ENCODE measurements around the gene DCAKD.
A peak's percentile ranks its signal among the peaks of the same experiment; 100 is the strongest.

Gene DCAKD

DNA sequence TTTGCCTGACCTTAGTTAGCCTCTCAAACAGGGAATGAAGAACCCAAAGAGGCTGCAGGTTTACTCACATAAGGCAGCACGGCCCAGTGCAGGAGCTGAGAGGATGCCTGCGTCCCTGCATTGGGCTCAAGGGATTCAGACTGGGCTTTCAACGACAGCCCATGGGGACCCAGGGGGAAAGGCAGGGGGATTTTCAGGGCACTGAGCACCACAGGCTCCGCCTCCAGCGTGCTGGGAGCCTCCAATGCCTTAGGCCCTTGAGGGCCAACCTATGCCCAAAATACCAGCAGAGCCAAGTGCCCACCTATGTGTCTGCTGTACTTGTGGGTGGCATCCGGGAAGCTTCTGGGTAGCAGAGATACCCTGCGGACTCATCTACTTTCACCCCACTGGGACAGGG lies 22.3 kb downstream of the DCAKD start:
- H3K36me3 ChIP-seq (ENCODE audit: insufficient read depth, low read length), result peaks cover 58% of the 10 kb centered on the region
- no peaks in the 10 kb centered on the region for H3K27me3 ChIP-seq (ENCODE audit: control insufficient read depth in 1 of 2, insufficient read depth in 2 of 2, low read length in 2 of 2)
- no peaks in the 10 kb centered on the region for H3K9me3 ChIP-seq (ENCODE audit: low read length)
- H3K4me3 ChIP-seq (ENCODE audit: low read depth in 1 of 2, low read length in 2 of 2), result no peak overlapping the region
- H3K27ac ChIP-seq (ENCODE audit: low read depth, low read length), result no peak overlapping the region
- no peaks in the 10 kb centered on the region for H3K4me1 ChIP-seq (ENCODE audit: insufficient read depth, low read length)
- no peak overlapping the region for H3K9ac ChIP-seq (ENCODE audit: low read length)

DNA sequence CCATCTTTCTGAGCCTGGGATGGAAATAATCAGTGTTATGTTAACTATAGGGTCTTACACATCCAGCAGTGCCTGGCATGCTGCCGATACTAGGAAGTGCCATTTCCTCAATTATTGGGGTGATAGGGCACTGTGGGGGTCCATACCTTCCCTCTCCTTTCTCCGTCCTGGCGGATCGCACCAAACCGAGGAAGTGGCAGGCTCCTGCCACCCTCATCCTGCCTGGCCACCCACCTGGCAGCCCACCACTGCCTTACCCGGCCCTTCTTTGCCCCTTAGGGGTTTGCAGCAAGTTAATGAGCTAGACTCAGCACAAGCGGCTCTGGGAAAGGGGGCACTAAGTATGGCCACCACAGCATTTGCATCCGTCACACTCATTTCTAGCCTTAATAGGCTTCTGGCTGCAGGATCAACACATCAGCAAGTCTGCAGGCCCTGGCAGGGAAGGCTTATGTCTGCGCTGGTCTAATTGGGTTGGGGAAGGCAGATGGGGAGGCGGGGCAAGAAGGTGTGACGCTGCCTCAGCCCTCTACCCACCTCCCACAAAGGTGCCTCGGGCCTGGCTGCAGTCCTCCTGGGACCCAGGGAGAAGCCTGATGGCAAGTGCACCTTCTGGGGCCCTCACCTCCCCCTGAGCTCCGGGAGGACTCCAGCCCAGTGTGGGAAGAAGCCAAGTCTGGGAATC lies 28.6 kb downstream of the DCAKD start:
- H3K27me3 ChIP-seq (ENCODE audit: control insufficient read depth in 1 of 2, insufficient read depth in 2 of 2, low read length in 2 of 2), result no peaks in the 10 kb centered on the region
- peaks cover 13% of the 10 kb centered on the region for H3K36me3 ChIP-seq (ENCODE audit: insufficient read depth, low read length)
- H3K27ac ChIP-seq (ENCODE audit: low read depth, low read length), result peak overlapping the region; percentile 96
- H3K4me1 ChIP-seq (ENCODE audit: insufficient read depth, low read length), result peaks cover 36% of the 10 kb centered on the region
- H3K9ac ChIP-seq (ENCODE audit: low read length), result peak overlapping the region; percentile 52
- H3K4me3 ChIP-seq (ENCODE audit: low read depth in 1 of 2, low read length in 2 of 2), result no peak overlapping the region
- no peaks in the 10 kb centered on the region for H3K9me3 ChIP-seq (ENCODE audit: low read length)

DNA sequence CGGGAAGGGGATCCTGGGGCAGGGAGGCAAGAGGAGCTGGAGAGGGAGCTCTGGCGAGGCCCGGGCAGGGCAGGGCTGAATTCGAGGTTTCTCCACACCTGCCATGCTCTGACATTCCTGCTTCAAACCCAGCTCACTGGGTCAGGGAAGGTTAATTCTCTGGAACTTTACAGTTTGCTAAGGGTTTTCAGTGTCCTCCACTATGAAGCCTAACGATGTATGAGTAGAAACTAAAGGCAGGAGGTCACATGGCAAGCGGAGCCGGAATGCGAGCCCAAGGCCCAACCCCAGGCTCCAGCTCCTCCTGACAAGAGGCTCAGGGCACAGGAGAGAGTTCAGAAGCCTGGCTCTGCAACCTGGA lies 29.2 kb downstream of the DCAKD start:
- Histone ChIP-seq H3K9me3 (ENCODE audit: low read length) (no peaks in the 10 kb centered on the region), H3K27ac (ENCODE audit: low read depth, low read length) (peak overlapping the region; percentile 96), H3K36me3 (ENCODE audit: insufficient read depth, low read length) (peaks cover 12% of the 10 kb centered on the region), H3K27me3 (ENCODE audit: control insufficient read depth in 1 of 2, insufficient read depth in 2 of 2, low read length in 2 of 2) (no peaks in the 10 kb centered on the region), H3K9ac (ENCODE audit: low read length) (peak overlapping the region; percentile 52), H3K4me3 (ENCODE audit: low read depth in 1 of 2, low read length in 2 of 2) (no peak overlapping the region), H3K4me1 (ENCODE audit: insufficient read depth, low read length) (peaks cover 36% of the 10 kb centered on the region)

DNA sequence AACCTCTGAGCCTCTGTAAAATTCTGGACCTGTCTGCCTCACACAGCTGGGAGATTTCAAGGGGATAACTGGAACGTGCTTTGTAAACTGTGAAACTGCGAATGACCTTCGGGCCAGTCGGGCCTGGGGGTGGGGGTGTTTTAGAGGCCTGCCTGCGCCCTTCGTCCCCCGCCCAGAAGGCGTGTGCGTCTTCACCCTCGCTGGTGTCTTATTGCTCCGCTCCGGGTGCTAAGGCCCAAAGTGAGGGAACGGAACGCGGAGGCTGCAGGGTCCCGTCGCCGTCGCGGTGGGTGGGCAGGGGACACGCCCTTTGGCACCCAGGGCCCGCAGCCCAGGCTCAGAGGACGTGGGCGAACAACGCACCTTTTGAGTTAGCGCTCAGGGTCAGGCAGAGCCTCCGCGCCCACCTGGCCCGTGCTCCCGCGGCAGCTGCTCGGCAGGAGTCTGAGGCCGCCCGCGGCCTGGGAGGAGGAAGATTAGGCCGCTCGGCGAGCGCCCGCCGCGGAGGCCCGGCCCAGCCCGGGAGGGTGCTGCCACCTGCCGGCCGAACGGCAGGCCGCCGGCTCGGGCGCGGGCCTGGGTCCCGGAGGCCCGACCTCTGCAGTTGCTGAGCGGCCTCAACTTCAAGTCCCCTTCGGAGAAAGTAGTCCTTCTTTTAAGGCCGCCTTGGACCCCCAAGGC lies 29.7 kb downstream of the DCAKD start:
- H3K4me3 ChIP-seq (ENCODE audit: low read depth in 1 of 2, low read length in 2 of 2), result peak overlapping the region; percentile 45 to 61
- H3K9me3 ChIP-seq (ENCODE audit: low read length), result no peaks in the 10 kb centered on the region
- peaks cover 7% of the 10 kb centered on the region for H3K36me3 ChIP-seq (ENCODE audit: insufficient read depth, low read length)
- peak overlapping the region; percentile 96 for H3K27ac ChIP-seq (ENCODE audit: low read depth, low read length)
- no peaks in the 10 kb centered on the region for H3K27me3 ChIP-seq (ENCODE audit: control insufficient read depth in 1 of 2, insufficient read depth in 2 of 2, low read length in 2 of 2)
- H3K4me1 ChIP-seq (ENCODE audit: insufficient read depth, low read length), result peaks cover 36% of the 10 kb centered on the region
- H3K9ac ChIP-seq (ENCODE audit: low read length), result peak overlapping the region; percentile 52

DNA sequence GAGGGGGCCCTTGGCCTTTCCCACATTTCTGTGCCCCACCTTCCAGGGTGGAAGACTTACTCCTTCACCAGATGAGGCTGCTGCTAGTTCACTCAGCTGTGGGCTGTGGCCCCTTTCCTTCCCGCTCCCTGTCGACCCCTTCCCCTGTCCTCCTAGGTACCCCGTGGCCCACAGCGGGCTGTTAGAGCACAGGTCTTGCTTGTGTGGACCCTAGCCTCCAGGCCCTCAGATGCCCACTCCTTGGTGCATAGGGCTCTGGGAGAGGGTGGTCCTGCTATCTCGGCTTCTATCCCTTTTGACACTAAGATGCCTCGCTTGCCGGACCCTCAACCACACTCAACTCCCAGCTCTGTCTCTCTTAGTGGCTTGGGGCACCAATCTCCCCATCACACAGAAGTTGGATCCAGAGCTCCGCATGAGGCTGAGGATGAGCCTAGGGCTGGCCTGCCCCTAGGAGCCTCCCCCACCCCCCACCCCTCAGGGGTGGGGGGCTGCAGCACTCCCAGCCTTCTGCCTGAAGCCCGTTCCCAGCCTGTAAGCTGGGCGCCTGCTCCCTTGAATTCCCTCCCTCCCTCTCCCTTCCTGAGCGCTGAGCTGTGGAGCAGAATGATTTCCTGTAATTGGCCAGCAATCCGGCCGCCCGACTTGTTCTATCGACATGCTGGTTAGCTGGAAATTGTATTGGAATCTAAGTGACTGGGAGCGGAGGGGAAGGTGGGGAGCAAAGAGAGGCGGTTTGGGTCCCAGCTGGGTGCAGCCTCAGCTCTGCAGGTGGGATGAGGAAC lies 30.9 kb downstream of the DCAKD start:
- peaks cover 36% of the 10 kb centered on the region for H3K4me1 ChIP-seq (ENCODE audit: insufficient read depth, low read length)
- H3K27me3 ChIP-seq (ENCODE audit: control insufficient read depth in 1 of 2, insufficient read depth in 2 of 2, low read length in 2 of 2), result no peaks in the 10 kb centered on the region
- peak overlapping the region; percentile 96 for H3K27ac ChIP-seq (ENCODE audit: low read depth, low read length)
- no peaks in the 10 kb centered on the region for H3K9me3 ChIP-seq (ENCODE audit: low read length)
- H3K4me3 ChIP-seq (ENCODE audit: low read depth in 1 of 2, low read length in 2 of 2), result peak overlapping the region in 1 of 2 donors; percentile 61
- H3K36me3 ChIP-seq (ENCODE audit: insufficient read depth, low read length), result peaks cover 4% of the 10 kb centered on the region
- no peak overlapping the region for H3K9ac ChIP-seq (ENCODE audit: low read length)

DNA sequence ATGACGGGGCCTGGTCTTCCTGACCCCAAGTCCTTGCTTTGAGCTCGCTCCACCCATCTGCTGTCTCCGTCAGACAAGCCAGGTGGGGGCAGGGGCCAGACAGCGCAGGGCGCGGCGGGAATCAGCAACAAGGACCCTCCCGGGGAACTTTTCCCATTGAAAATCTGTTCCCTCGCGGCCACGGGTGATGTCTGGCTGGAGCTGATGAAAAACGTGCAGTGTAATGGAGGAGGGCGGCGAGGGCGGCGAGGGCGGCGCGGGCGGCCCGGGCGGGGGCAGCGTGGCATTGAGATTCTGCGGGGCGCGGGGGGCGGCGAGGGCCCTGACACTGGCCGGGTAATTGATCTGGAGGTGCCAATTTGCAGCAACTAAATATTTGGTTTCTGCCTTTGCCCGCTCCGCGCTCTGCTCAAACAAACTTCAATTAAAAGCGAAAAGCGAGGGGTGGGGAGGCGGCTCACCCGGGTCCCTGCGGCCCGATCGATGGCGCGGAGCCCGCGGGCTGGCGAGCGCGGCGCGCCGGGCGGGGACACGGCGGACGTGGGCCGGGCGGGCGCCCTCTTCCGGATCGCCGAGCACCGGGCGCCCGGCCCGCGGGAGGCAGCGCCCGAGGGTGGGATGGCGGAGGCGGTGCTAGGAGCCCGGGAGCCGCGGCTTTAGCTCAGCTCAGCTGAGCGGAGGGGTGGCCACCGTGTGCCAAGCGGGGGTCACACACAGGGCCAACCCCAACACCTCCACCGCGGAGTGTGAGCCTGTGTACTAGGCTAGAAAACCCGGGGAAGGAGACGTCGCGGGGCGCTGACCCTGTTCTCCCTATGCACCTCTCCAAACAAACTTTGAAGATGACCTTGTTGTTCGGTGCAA lies 32.4 kb downstream of the DCAKD start:
- Histone ChIP-seq H3K9ac (ENCODE audit: low read length) (no peak overlapping the region), H3K27me3 (ENCODE audit: control insufficient read depth in 1 of 2, insufficient read depth in 2 of 2, low read length in 2 of 2) (no peaks in the 10 kb centered on the region), H3K4me3 (ENCODE audit: low read depth in 1 of 2, low read length in 2 of 2) (peak overlapping the region; percentile 72 to 80), H3K36me3 (ENCODE audit: insufficient read depth, low read length) (peaks cover 4% of the 10 kb centered on the region), H3K27ac (ENCODE audit: low read depth, low read length) (peak overlapping the region; percentile 75), H3K4me1 (ENCODE audit: insufficient read depth, low read length) (peaks cover 36% of the 10 kb centered on the region), H3K9me3 (ENCODE audit: low read length) (no peaks in the 10 kb centered on the region)

DNA sequence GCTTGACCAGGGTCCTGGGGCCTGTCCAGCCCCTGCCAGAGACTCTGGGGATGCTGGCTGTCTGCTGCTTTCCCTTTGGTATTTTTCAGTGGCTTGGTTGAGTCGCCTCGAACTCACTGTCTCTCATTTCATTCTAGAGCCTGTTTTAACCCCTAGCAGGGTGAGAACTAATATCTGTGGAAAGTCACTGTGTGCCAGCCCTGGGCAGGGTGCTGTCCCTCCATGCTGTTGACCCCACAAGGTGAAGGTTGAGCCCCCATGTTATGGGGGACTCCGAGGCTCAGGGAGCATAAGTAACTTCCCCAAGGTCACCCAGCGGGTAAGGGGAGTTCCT lies 33.0 kb downstream of the DCAKD start:
- Histone ChIP-seq H3K4me3 (ENCODE audit: low read depth in 1 of 2, low read length in 2 of 2) (peak overlapping the region; percentile 72 to 80), H3K9ac (ENCODE audit: low read length) (no peak overlapping the region), H3K9me3 (ENCODE audit: low read length) (no peaks in the 10 kb centered on the region), H3K27me3 (ENCODE audit: control insufficient read depth in 1 of 2, insufficient read depth in 2 of 2, low read length in 2 of 2) (no peaks in the 10 kb centered on the region), H3K36me3 (ENCODE audit: insufficient read depth, low read length) (no peaks in the 10 kb centered on the region), H3K4me1 (ENCODE audit: insufficient read depth, low read length) (peaks cover 38% of the 10 kb centered on the region), H3K27ac (ENCODE audit: low read depth, low read length) (peak overlapping the region; percentile 75)

DNA sequence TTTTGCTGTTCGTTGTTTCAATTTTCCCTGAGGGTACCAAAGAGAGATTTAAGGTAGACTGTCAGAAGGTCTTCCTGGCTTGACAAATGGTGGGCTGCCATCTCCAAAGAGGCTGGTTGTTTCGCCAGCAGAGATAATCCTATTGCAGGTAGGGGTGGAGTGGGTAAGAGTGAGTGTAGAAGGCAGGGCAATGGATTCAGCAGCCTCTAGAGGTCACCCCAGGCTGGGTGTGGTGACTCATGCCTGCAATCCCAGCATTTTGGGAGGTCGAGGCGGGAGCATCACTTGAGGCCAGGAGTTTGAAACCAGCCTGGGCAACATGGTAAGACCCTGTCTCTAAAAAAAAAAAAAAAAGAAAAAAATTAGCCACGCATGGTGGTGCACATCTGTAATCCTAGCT lies 34.6 kb downstream of the DCAKD start:
- Histone ChIP-seq H3K4me3 (ENCODE audit: low read depth in 1 of 2, low read length in 2 of 2) (no peak overlapping the region), H3K36me3 (ENCODE audit: insufficient read depth, low read length) (no peaks in the 10 kb centered on the region), H3K9me3 (ENCODE audit: low read length) (no peaks in the 10 kb centered on the region), H3K27ac (ENCODE audit: low read depth, low read length) (no peak overlapping the region), H3K27me3 (ENCODE audit: control insufficient read depth in 1 of 2, insufficient read depth in 2 of 2, low read length in 2 of 2) (no peaks in the 10 kb centered on the region), H3K9ac (ENCODE audit: low read length) (no peak overlapping the region), H3K4me1 (ENCODE audit: insufficient read depth, low read length) (peaks cover 41% of the 10 kb centered on the region)

DNA sequence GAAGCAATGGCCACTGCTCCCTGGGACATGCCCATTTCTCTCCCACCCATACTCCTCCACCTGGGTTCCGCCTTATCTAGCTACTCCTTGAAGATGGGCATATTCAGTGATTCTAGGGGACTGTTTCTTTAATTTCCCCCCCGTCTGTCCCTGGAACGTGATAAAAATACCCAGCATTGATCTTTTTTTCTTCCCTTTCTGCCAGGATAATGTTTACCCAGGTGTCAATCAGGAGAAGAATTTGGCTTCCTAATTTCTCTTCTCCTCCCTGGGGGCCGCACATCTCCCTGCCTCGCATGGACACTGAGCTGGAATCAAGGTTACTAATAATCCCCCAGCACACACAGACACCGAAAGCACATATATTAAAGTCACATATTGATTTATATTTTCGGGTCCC lies 35.2 kb downstream of the DCAKD start:
- Histone ChIP-seq H3K27ac (ENCODE audit: low read depth, low read length) (no peak overlapping the region), H3K4me1 (ENCODE audit: insufficient read depth, low read length) (peaks cover 35% of the 10 kb centered on the region), H3K9ac (ENCODE audit: low read length) (no peak overlapping the region)

DNA sequence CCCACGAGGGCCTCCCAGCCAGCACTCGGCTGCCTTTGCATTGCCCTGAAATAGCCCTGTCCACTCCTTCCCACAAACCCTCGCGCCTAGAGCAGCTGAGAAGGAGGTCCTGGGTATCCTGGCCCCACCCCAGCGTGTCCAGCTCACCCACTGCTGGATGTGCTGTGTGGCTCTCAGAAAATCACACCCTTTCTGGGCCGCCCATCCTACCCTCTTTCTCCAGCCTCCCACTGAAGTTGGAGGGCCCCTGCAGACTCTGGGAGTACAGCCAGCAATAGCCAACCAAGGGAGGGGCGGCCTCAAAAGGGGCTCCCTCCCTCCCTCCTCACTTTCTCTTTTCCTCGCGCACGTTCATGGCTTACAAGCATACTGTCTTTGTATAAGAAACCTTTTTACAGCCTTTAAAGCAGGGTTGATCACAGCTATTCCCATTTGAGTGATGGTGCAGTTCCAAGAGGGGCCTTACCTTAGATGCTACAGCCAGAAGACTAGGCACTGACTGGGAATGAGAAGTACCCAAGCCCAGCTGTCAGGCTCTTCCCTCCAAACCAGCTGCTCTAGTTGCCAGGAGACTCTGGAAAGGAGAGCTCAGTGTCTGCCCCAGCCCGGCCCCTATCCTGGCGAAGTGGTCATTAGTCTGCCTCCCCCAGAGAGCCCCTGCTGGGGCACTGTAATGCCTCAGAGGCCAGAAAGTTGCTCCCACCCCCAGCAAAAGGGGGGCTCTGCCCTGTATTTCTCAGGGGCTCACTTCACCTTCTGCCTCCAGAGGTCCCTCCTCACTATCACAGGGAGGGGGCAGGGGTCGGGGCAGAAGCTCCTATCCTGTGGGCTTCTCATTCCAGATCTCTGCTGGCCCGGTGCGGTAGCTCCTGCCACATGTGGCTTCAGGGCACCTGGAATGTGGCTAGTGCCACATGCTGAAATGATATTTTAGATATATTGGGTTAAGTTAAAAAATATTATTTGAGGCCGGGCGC lies 38.1 kb downstream of the DCAKD start:
- H3K27me3 ChIP-seq (ENCODE audit: control insufficient read depth in 1 of 2, insufficient read depth in 2 of 2, low read length in 2 of 2), result no peaks in the 10 kb centered on the region
- H3K9ac ChIP-seq (ENCODE audit: low read length), result no peak overlapping the region
- no peaks in the 10 kb centered on the region for H3K9me3 ChIP-seq (ENCODE audit: low read length)
- H3K36me3 ChIP-seq (ENCODE audit: insufficient read depth, low read length), result no peaks in the 10 kb centered on the region
- peaks cover 13% of the 10 kb centered on the region for H3K4me1 ChIP-seq (ENCODE audit: insufficient read depth, low read length)
- peak overlapping the region; percentile 5 for H3K27ac ChIP-seq (ENCODE audit: low read depth, low read length)
- no peak overlapping the region for H3K4me3 ChIP-seq (ENCODE audit: low read depth in 1 of 2, low read length in 2 of 2)

More for the DNA sequence above, 35.2 kb downstream of the DCAKD start:
- no peak overlapping the region for H3K4me3 ChIP-seq (ENCODE audit: low read depth in 1 of 2, low read length in 2 of 2)
- H3K36me3 ChIP-seq (ENCODE audit: insufficient read depth, low read length), result no peaks in the 10 kb centered on the region
- H3K27me3 ChIP-seq (ENCODE audit: control insufficient read depth in 1 of 2, insufficient read depth in 2 of 2, low read length in 2 of 2), result no peaks in the 10 kb centered on the region
- H3K9me3 ChIP-seq (ENCODE audit: low read length), result no peaks in the 10 kb centered on the region
